Measurements from ENCODE around the gene MRPL18. TPM values are rescaled to one million over a fixed set of nuclear protein-coding genes. Genes with fewer than 3 reads are reported as not detected.

MRPL18 gene
- total RNA-seq, 2 donors from 2014 or later, result 65.8 to 82.4 TPM

DNA sequence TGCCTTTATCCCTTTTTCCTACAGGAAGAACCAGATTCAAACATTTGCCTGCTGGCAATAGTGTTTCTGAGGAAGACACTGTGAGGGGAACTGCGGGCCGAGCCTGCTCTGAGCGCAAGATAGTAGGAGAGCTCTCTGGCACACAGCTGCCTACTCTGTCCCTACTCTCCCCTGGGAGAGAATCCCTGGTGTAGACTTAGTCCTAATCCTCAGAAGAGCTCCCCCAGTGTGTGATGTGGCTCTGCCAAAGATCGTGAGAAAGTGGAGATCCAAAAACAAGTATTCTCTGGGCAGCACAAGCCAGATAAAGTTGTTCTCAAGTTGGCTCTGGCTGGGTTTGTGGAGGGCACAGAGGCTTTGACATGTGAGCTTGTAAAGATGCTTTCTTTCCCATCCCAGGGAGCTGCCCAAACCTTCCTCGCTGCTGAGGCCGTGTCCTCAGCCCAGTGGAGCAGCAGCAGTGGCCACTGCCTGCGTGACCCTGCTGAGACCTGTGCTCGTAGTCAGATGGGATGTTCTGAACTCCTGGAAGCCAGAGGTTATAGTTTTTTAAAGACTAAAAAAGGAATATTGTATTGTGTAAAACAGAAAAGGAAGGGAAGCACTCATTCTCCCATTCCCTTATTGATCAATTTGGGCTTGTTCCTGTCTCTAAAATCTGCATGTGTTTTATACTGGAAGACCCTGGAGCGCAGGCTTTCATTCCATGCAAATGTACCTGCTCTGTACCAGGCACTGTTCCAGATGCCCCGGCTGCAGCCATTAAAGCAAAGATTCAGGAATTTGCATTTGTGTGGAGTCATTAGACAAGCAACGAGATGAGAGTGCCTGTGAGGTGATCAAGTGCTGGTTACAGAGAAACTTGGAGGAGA, 40.5 kb downstream of the MRPL18 start:
- no peak overlapping the region for H3K4me3 Mint-ChIP-seq
- peak overlapping the region in 1 of 2 donors; percentile 28 for H3K27ac Mint-ChIP-seq
- peaks cover 5 to 9% of the 10 kb centered on the region in 2 donors for H3K27me3 Mint-ChIP-seq
- DNase-seq (ENCODE audit: low spot score) (no peak), ATAC-seq (no peak)
- H3K9me3 Mint-ChIP-seq, result no peaks in the 10 kb centered on the region
- H3K36me3 Mint-ChIP-seq, result no peaks in the 10 kb centered on the region
- H3K4me1 Mint-ChIP-seq (ENCODE audit: low read depth in 2 of 2), result peaks cover 0 to 6% of the 10 kb centered on the region in 2 donors

- no peak for ATAC-seq
- Mint-ChIP-seq H3K4me3 (no peak overlapping the region), H3K4me1 (ENCODE audit: low read depth in 2 of 2) (peaks cover 0 to 6% of the 10 kb centered on the region in 2 donors), H3K27ac (peak overlapping the region in 1 of 2 donors; percentile 28), H3K9me3 (no peaks in the 10 kb centered on the region), H3K36me3 (no peaks in the 10 kb centered on the region), H3K27me3 (peaks cover 5 to 9% of the 10 kb centered on the region in 2 donors)
- no peak for DNase-seq (ENCODE audit: low spot score)
Measured at GRCh38 chr6:159831373-159831679, 41.1 kb downstream of the MRPL18 start.

- Mint-ChIP-seq H3K4me1 (ENCODE audit: low read depth in 2 of 2) (peaks cover 0 to 6% of the 10 kb centered on the region in 2 donors), H3K27me3 (peaks cover 5 to 12% of the 10 kb centered on the region in 2 donors), H3K9me3 (no peaks in the 10 kb centered on the region), H3K4me3 (no peak overlapping the region), H3K27ac (no peak overlapping the region), H3K36me3 (no peaks in the 10 kb centered on the region)
- ATAC-seq (no peak), DNase-seq (ENCODE audit: low spot score) (no peak)
Measured at GRCh38 chr6:159832946-159833345, 42.7 kb downstream of the MRPL18 start.

DNA sequence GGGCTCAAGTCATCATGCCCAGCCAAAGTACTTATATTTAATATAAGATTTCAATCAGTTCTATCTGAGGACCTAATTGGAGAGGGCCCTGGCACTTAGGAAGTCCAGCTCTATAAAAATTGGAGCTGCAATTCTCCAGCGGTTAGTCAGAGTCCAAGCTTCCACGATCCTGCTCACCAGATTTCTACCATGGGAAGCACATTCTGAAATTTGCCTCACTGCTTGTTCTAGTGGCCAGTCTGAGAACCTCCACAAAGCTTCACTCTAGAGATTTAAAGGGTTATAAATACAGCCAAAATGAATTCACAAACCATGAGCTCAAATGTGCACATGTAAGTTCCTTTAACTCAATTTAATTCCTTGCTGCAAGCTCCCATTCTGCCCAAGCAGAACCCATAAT, 43.3 kb downstream of the MRPL18 start:
- no peak overlapping the region for H3K27ac Mint-ChIP-seq
- H3K9me3 Mint-ChIP-seq, result no peaks in the 10 kb centered on the region
- H3K4me1 Mint-ChIP-seq (ENCODE audit: low read depth in 2 of 2), result peaks cover 0 to 6% of the 10 kb centered on the region in 2 donors
- H3K27me3 Mint-ChIP-seq, result peaks cover 5 to 18% of the 10 kb centered on the region in 2 donors
- H3K4me3 Mint-ChIP-seq, result no peak overlapping the region
- H3K36me3 Mint-ChIP-seq, result no peaks in the 10 kb centered on the region
- ATAC-seq, result no peak
- DNase-seq (ENCODE audit: low spot score), result no peak

GRCh38 chr6:159833997-159834603, 43.8 kb downstream of the MRPL18 start:
- peaks cover 5 to 22% of the 10 kb centered on the region in 2 donors for H3K27me3 Mint-ChIP-seq
- peaks cover 0 to 6% of the 10 kb centered on the region in 2 donors for H3K4me1 Mint-ChIP-seq (ENCODE audit: low read depth in 2 of 2)
- DNase-seq (ENCODE audit: low spot score) (no peak), ATAC-seq (no peak)
- H3K4me3 Mint-ChIP-seq, result no peak overlapping the region
- H3K27ac Mint-ChIP-seq, result no peak overlapping the region
- no peaks in the 10 kb centered on the region for H3K36me3 Mint-ChIP-seq
- no peaks in the 10 kb centered on the region for H3K9me3 Mint-ChIP-seq

- no peaks in the 10 kb centered on the region for H3K4me1 Mint-ChIP-seq (ENCODE audit: low read depth in 2 of 2)
- H3K9me3 Mint-ChIP-seq, result no peaks in the 10 kb centered on the region
- H3K27ac Mint-ChIP-seq, result peak overlapping the region in 1 of 2 donors; percentile 24
- peaks cover 3 to 19% of the 10 kb centered on the region in 2 donors for H3K27me3 Mint-ChIP-seq
- ATAC-seq, result no peak
- DNase-seq (ENCODE audit: low spot score), result no peak
- no peak overlapping the region for H3K4me3 Mint-ChIP-seq
- H3K36me3 Mint-ChIP-seq, result no peaks in the 10 kb centered on the region
Measured at GRCh38 chr6:159836718-159837490, 46.6 kb downstream of the MRPL18 start.

GRCh38 chr6:159837511-159837910, 47.2 kb downstream of the MRPL18 start:
- Mint-ChIP-seq H3K4me3 (no peak overlapping the region), H3K9me3 (no peaks in the 10 kb centered on the region), H3K4me1 (ENCODE audit: low read depth in 2 of 2) (no peaks in the 10 kb centered on the region), H3K27me3 (peaks cover 3 to 21% of the 10 kb centered on the region in 2 donors), H3K36me3 (no peaks in the 10 kb centered on the region), H3K27ac (no peak overlapping the region)
- DNase-seq (ENCODE audit: low spot score), result no peak
- no peak for ATAC-seq

DNA sequence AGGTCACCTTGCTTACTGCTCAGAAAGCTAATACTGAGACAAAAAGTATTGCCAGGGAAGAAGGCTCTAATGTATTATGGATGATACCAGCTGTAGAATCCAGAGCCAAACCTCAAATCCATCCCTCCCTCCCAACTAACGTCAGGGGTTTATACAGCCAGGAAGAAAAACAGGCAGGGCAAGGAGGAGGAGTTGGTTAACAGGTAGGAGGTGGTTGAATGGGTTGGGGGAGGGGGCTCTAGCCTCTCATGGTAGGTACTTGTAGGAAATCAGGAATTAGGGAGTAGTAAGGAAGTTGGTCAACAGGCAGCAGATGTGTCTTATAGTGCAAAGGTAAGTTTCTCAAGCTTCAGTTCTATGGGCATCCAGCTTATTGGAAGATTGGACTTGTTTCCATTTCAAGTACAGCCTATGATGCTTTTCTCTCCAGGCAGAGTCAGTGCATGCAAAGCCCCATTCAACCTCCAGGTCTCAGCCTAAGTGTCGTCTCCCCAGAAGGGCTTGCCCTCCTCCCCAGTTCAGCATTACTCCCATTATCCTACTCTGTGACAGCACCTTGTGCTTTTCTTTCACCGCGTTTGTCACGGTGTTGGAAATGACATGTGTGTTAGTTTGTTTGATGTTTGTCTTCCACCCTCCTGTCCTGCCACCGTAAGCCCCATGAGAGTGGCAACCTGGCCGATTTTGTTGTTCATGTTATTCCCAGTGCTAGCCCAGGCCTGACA, 47.9 kb downstream of the MRPL18 start:
- Mint-ChIP-seq H3K4me1 (ENCODE audit: low read depth in 2 of 2) (no peaks in the 10 kb centered on the region), H3K36me3 (no peaks in the 10 kb centered on the region), H3K27ac (no peak overlapping the region), H3K9me3 (no peaks in the 10 kb centered on the region), H3K27me3 (peaks cover 3 to 21% of the 10 kb centered on the region in 2 donors), H3K4me3 (no peak overlapping the region)
- no peak for DNase-seq (ENCODE audit: low spot score)
- no peak for ATAC-seq

GRCh38 chr6:159842035-159842434, 51.8 kb downstream of the MRPL18 start:
- H3K9me3 Mint-ChIP-seq, result no peaks in the 10 kb centered on the region
- DNase-seq (ENCODE audit: low spot score), result no peak
- H3K27ac Mint-ChIP-seq, result no peak overlapping the region
- H3K36me3 Mint-ChIP-seq, result no peaks in the 10 kb centered on the region
- no peak overlapping the region for H3K4me3 Mint-ChIP-seq
- ATAC-seq, result no peak
- H3K27me3 Mint-ChIP-seq, result peaks cover 3 to 21% of the 10 kb centered on the region in 2 donors
- no peaks in the 10 kb centered on the region for H3K4me1 Mint-ChIP-seq (ENCODE audit: low read depth in 2 of 2)

DNA sequence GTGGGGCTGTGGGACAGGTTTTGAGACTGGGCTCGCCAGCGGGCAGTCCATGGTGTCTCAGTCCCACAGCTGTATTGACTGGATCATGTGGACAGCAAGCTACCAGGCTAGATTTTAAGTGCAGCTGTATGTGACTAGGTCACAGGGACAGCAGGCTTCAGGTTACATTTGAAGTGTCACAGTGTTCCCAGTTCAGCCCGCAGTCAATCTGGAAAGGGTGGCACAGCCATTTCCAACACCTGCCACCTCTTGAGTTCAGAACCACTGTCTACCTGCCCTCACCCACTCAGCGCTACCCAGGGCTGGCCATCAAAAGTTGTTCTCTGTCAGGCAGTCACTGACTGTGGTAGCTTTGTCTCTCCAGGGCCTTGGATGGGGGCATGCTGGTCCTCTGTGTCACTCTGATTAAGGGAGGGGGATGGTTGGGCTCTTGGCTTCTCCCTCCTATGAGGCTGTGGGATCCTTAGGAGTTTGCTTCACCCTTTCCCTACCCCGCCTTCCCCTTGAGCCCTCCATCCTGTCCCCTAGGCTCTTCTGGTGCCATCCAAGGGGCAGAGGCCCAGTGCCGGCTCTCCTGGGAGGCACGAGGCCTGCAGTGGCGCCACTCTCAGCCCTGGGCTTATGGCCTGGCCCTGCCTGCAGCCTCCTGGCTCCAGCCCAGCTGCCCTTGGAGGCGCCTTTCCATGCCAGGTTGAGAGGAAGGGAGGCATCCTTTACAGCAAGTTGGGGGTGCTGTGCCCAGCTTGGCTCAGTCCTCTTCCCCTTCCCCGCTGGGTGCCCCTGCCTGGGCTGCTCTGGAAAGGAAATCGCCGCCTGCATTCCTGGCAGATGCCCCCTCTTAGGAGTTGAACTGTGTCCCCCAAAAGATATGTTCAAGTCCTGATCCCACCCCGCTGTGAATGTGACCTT, 54.7 kb downstream of the MRPL18 start:
- peaks cover 0 to 4% of the 10 kb centered on the region in 2 donors for H3K4me1 Mint-ChIP-seq (ENCODE audit: low read depth in 2 of 2)
- peak; percentile 34 to 56 for ATAC-seq
- DNase-seq (ENCODE audit: low spot score), result no peak
- peaks cover 5% of the 10 kb centered on the region for H3K9me3 Mint-ChIP-seq
- H3K27ac Mint-ChIP-seq, result no peak overlapping the region
- peaks cover 3 to 8% of the 10 kb centered on the region in 2 donors for H3K27me3 Mint-ChIP-seq
- H3K36me3 Mint-ChIP-seq, result peaks cover 5% of the 10 kb centered on the region
- H3K4me3 Mint-ChIP-seq, result no peak overlapping the region
